A549 (cell line): ENCODE results near the gene GNRH2.

Experiments
- SMC3 ChIP-seq: fragments of >200 bp; sonication (Bioruptor Twin); formaldehyde crosslinking; IDR thresholded peaks from 3 replicates; pipeline ENCODE4 v1.6.1; 2018; ENCODE audit warnings: inconsistent platforms
- TF ChIP-seq, protein P1 (sequence below): fragments of >200 bp; sonication (Bioruptor Twin); formaldehyde crosslinking; IDR thresholded peaks from 3 replicates; pipeline ENCODE4 v1.5.1; 2016

DNA sequence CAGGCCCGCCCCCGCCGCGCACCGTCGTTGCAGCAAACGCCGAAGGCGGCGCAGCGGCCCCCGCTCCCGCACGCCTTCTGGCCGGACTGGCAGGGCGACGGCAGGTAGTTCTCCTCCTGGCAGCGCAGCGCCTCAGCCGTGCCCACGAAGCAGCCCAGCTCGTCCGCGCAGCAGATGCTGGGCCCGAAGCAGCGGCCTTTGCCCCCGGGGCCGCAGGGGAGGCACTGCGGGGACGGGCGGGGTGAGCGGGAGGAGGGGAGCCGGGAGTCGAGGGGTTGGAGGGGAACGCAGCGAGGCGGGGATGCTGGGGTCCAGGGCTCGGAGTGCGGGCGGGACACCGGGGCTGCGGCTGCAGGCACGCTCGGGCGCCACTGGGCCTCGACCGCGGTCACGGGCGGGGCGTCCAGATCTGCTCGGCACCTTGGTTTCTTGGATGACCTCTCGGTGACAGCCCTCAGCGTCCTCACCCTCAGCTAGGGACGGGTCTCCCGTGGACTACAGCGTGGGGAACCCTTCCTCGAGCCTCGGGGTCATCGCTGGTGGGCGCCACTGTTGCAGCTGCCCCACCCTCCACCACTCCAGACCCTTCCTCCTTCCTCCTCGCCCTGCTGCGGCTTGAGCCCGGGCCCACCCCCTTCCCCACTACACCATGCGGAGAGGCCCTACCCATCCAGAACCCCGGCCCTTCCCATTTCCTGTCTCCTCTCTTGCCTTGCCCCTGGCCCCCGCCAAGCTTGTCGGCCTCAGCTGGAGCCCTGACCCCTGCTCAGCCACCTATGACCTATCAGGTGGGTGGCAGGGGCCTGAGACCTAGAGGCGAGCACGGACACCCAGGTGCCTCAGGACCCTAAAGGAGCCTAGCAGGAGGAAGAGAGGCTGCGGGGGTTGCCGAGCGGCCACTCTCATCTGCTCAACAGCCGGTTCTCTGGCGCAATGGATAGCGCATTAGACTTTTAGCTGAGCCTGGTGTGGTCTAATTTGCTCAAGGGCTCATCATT lies 39.8 kb downstream of the GNRH2 start:
- TF ChIP-seq, protein P1, sequence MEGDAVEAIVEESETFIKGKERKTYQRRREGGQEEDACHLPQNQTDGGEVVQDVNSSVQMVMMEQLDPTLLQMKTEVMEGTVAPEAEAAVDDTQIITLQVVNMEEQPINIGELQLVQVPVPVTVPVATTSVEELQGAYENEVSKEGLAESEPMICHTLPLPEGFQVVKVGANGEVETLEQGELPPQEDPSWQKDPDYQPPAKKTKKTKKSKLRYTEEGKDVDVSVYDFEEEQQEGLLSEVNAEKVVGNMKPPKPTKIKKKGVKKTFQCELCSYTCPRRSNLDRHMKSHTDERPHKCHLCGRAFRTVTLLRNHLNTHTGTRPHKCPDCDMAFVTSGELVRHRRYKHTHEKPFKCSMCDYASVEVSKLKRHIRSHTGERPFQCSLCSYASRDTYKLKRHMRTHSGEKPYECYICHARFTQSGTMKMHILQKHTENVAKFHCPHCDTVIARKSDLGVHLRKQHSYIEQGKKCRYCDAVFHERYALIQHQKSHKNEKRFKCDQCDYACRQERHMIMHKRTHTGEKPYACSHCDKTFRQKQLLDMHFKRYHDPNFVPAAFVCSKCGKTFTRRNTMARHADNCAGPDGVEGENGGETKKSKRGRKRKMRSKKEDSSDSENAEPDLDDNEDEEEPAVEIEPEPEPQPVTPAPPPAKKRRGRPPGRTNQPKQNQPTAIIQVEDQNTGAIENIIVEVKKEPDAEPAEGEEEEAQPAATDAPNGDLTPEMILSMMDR, result no peak
- no peak for TF ChIP-seq SMC3
